ENCODE data around the gene C1QTNF9B.
A peak's percentile ranks its signal among the peaks of the same experiment; 100 is the strongest.

C1QTNF9B gene

DNA sequence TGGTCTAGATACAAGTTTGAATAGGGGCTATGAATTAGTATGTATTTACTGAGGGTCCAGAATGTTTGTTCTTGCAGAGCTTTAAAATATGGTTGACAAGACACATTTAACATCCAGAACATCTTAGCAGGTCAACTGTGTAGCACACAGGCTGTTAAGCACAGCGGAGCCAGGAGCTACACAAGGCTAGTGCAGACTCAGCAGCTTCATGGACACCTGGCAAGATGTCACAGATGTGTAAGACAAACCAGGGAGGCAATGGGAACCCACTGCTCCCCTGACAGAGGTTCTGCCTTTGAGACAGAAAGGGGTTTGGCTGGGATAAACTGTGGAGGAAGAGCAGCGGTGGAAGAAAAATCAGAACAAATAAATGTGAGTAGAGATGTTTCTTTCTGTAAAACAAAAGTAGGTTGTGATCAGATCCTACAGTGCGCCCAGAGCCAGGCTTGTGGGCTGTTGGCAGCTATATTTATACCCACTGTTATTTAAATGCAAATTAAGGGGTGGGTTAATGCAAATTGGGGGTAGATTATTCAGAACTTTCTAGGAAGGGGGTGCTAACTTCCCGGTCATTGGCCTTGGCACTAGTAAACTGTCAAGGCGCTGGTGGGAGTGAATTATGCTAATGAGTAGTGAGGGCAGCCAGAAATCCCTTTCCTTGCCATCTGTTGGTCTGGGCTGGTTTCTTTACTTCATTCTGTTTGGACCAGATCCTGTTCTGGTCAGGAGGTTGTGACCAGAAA, 41.1 kb downstream of the C1QTNF9B start:
- DNase-seq = no peak

DNA sequence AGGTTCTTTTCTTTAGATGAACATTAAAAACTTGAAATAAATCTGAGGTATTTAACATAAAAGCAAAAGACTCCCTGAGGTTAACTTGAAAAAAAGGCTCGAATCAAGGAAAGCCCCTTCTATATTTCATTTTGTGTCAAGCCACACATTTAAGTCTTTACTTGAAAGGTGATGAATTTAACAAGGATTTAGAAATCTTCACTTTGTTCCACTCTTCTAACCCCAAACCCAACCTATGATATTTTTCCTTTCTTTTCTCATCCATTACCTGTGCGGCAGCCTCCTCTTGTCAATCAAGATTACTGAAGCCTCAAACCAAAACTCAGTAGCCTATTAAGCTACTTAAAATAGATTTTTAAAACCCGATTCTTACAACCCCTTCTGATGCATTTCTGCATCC, 41.9 kb downstream of the C1QTNF9B start:
- no peak for DNase-seq

DNA sequence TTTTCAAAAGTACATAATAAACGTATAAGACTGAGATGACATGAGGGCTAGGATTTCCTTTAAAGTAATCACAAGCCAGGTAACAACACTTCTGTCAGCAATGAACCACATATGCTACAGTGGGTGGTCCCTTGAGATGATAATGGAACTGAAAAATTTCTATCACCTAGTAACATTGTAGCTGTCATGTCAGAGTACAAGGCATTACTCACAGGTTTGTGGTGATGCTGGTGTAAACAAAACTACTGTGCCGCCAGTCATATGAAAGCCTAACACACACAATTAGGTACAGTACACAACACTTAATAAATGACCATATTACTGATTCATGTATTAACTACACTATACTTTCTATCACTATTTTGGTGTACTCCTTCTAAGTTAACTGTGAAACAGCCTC, 45.0 kb downstream of the C1QTNF9B start:
- DNase-seq = no peak

DNA sequence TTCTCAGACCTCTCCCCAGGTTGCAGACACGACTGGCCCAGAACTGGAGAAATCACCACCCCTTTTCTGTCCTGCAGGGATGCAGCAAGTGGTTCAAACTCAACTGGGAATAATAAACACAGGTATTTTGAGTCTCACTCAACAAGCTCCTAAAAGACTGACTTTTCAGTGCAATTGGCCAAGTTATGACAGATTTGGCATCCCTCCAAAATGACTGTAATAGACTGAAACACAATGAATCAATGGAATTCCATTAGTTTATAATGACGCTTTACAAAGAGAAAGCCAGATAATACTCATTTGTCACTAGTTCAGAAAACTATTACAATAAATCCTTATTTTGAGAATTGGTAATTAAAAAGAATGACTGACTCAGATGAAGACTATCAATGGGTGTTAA, 46.2 kb downstream of the C1QTNF9B start:
- peak; percentile 50 for DNase-seq

DNA sequence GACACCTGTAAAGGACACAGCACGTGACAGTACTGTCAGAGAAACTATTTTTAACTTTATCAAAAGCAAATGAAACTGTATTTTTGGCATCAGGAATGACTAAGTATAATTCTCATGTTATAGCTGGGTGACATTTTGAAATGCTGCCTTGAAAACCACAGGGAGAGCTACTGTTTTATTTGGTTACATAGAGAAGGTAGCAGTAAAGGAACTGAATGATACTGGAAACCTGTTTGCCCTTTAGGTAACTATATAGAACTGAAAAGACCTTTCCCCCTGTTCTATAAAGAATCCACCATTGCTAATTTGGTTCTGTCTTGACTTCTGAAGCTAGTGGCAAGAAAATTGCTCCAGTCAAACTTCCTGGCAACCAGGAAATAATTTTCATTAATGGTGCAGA, 47.2 kb downstream of the C1QTNF9B start:
- no peak for DNase-seq

DNA sequence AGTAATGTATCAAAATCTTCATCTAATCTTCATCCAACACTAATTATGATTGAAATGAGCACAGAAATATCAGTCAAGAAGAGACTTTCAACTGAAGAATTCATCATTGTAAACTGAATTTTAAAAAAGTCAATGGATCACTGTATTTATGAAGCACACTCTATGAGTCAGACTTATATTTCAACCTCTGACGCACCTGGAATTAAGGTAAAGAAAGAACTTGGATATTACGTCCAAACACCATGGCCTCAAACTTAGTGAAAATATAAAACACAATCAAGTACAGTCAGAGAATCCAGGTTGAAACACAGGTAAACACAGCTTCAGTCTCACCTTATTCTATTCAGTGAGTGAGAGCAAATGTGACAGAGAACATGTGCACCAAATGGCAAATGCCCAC, 47.6 kb downstream of the C1QTNF9B start:
- DNase-seq = no peak

DNA sequence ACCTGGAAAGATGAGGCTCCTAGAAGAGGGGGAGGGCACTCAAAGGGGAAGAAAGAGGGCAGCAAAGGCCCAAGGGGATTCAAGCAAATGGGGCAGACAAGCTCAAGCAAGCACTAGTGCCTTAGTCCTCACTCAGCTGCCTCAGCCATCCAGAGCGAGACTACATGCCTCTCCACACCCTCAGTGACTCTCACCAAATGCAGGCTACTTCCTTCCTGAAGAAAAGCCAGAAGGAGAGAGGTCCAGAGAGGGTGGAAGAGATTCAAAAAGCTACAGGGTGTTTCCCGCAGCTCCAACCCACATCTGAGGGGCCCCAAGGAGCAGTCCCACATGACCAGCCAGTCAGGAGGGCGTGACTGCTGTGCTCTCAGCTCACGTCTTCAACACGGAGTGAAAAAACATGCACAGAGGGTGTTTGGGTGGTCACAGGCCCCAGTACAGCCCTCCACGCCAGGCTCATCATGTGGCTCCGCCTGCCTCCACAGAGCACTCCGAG, 48.6 kb downstream of the C1QTNF9B start:
- no peak for DNase-seq

DNA sequence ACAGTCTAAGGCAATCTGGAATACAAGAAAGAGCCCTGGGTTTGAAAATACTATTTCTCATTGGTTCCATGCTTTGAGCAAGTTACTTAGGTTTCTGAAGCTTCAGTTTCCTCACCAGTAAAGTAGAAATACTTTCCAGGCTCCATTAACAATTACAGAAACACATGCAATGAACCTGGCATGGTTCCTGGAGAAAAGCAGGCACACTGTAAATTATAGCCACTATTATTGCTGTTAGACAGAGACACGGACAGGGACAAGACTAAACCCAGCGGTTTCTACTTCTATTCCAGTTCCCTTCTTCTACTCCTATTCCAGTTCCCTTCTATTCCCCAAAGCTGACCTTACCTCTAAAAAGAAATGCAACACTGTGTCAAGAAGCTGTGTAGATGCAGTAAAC, 49.3 kb downstream of the C1QTNF9B start:
- no peak for DNase-seq

DNA sequence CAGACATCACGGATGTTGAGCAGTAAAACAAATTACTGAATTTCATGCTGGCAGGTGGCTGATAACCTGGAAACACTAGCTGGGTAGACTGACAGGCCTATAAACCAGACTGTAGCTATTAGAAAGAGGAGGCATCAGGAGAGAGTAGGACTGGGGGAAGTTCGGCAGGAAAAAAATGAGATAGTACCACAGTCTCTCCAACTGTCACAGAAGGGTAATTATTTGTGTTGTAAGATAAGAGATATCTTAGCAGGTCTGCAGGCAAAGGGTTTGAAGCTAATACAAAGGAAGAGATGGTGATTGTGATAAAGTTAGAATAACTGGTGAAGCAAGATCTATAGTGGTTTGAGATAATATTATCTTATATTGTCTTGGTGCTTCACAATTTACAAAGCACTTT, 49.8 kb downstream of the C1QTNF9B start:
- DNase-seq = no peak

DNA sequence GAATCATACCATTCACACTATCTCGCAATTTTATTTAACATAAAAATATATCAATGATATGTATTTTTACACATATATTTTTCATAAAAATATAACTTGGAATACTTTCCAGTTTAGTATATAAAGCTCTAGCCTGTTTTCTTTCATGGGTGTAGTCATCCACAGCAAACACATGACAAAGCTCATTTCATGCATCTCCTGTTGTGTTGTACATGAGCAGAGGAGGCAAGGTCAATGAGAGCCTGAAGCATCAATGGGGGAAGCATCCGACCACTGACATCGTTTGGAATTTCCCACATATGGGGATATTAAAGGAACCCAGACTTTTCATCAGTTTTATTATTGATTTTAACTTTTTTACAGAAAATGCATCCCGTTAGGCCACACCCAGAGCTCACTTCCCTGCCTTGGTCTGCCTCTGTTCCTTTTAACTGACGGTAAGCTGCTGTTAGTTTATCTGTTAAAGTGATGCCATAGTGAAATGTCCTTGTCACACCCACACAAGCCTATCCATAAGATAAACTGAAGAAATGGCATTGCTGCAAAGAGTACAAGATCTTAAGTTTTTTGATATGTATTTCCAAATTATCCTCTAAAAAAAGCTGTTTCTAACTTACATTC, 52.1 kb downstream of the C1QTNF9B start:
- no peak for DNase-seq

DNA sequence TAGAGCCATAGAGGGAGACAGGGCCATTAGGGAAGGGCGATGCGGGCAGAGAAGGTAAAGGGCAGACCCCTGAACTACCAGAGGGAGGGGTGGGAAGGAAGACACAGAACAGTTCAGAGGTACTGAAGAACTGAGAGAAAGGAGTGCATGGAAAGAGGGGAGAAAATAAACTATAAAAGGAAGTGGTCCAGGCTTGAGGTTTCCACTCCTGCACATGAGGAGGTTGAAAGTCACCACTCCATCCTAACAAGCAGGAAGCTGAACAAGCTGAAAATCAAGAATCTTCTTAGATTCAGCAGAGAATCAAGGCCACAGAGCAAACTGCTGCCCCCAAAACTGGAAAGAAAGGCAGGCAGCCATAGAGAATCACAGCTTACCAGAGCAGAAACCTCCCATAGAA, 53.2 kb downstream of the C1QTNF9B start:
- DNase-seq = no peak

DNA sequence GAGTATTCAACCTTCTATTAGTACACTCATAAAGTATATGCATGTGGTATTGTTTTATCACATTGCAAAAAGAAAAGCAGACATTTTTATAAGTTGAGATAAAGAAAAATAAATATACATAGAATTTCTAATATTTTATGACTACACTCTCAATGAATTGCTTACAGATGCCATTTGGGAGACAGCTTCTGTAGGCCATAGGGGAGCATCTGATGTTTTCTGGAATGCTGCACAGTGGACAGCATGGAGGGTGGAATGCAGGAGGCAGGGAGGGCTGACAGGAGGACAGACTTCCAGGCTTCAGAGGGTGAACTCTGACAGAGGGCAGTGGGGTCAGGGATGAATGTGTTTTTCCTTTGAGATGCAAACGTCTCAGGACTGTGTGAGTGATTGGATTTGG, 53.9 kb downstream of the C1QTNF9B start:
- no peak for DNase-seq

DNA sequence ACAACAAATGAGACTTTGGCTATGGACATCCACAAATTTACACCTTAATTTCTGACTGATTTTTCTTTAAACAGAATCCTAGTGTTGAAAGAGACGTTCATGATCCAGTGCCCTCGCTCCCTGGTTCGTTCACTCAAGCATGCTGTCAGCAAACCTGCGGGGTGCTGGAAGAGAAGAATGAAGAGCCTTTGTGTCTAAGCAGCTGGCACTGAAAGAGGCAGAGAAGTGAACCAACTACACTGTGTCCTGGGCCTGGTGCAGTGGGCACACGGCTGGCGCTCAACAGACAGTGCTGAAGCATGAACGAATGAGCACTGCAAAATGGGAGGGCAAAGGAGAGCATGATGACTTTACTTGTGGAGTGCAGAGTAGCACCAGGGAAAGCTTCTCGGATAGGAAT, 54.9 kb downstream of the C1QTNF9B start:
- DNase-seq = peak; percentile 60

Measured in eye (tissue), 1 donor.